Stimulated activated CD4-positive, alpha-beta T cell treated with anti-CD3 and anti-CD28 coated beads, Interleukin-1b, Interleukin-23, amount 100 ng/mL, for 24 hours (primary cell): Measurements from ENCODE around the gene IQGAP3.
"Not testable (repeated sequence)": the region's sequence is repeated elsewhere in the genome, so short reads cannot be mapped to it uniquely, and the experiment has no call there.

Experiments used
- DNase-seq, 4 experiments: peaks; one replicate each; pipeline ENCODE4 v3.0.0-alpha.2; 2020; ENCODE audit warnings: low read depth in 4 of 4, low spot score in 1 of 4

The IQGAP3 gene

GRCh38 chr1:156574039-156574633, 1.8 kb upstream of the IQGAP3 start:
- DNase-seq, result no peak

GRCh38 chr1:156572663-156573018, 276 bp upstream of the IQGAP3 start:
- DNase-seq, result no peak

GRCh38 chr1:156571261-156571852, 1.0 kb downstream of the IQGAP3 start:
- no peak for DNase-seq

GRCh38 chr1:156566436-156566835, 5.9 kb downstream of the IQGAP3 start:
- DNase-seq, result no peak

GRCh38 chr1:156565519-156565918, 6.8 kb downstream of the IQGAP3 start:
- DNase-seq, result no peak

- DNase-seq, result no peak
Measured at GRCh38 chr1:156560585-156561163, 11.7 kb downstream of the IQGAP3 start.

GRCh38 chr1:156559797-156560385, 12.5 kb downstream of the IQGAP3 start:
- no peak for DNase-seq

DNA sequence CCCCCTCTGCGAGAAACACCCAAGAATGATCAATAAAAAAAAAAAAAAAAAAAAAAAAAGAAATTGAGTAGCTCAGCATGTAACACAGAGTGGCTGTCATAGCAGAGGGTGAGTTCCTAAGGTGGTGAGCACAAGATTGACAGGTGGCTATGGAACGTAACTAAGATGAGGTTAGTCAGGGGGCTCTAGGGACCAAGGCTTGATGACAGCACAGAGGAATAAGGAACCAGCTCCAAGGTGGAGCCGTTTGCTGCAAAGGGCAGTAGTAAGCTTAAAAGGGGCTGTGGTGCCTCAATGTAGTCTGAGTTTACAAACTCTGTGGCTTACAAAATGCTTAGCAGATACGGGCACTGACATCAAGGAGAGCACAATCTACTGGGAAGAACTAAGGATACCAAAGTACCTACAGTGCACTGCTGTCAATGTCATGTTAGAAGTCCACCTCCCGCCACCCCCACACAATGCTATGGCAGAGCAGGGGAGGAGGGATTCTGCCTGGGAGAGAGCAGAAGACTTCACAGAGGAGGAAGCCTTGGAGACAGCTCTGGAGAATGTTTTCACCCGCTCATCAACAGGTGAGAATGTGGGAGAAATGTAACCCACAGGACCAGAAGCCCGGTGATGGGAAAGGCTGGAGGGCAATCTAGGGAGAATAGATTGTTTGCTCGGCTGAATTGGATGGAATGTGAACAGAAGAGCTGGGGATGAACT, 13.1 kb downstream of the IQGAP3 start:
- DNase-seq, result no peak

- no peak for DNase-seq
Measured at GRCh38 chr1:156556354-156556753, 16.0 kb downstream of the IQGAP3 start.

- DNase-seq, result no peak
Measured at GRCh38 chr1:156555715-156556114, 16.6 kb downstream of the IQGAP3 start.

DNA sequence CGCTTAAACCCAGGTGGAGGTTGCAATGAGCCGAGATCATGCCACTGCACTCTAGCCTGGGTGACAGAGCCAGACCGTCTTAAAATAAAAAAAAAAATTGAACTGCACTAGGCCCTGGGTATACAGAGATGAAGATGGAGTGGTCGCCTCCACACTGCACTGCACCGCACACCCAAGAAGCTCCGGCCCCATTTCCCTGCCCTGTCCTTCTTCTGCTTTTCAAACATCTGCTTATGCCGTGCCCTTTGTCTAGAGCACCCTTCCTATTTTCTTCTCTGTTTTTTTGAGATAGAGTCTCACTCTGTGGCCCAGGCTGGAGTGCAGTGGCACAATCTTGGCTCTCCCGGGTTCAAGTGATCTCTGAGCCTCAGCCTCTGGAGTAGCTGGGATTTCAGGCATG, 17.4 kb downstream of the IQGAP3 start:
- DNase-seq, result no peak

DNA sequence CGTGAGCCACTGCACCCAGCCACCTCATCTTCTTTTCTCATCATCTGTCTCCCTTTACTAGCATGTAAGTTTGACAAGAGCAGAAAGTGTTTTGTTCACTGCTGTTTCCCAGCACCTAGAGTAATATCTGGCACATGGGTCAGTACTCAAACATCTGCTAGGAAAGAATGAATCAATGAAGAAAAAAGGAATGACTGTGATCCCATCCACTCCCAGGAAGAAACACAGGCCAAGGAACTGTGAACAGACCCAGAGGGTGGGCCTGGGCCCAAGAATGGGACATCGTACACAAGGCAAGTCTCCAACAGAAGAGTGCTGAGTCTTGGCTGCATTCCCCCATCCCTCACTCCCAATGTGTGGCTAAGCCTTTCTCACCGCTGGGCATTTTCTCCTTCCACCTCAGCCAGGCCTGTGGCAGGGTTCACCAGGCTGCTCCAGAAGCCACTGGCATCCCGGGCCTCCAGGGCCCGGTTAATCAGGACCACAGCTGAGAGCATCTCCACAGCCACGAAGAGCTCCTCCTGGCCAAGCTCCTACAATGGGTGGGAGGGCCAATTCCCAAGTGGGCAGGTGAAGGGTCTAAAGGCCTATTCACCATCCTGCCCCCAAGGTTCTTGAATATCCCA, 18.4 kb downstream of the IQGAP3 start:
- DNase-seq, result no peak

GRCh38 chr1:156552937-156553336, 19.4 kb downstream of the IQGAP3 start:
- not testable (repeated sequence) for DNase-seq

- no peak for DNase-seq
Measured at GRCh38 chr1:156552518-156552917, 19.8 kb downstream of the IQGAP3 start.

DNA sequence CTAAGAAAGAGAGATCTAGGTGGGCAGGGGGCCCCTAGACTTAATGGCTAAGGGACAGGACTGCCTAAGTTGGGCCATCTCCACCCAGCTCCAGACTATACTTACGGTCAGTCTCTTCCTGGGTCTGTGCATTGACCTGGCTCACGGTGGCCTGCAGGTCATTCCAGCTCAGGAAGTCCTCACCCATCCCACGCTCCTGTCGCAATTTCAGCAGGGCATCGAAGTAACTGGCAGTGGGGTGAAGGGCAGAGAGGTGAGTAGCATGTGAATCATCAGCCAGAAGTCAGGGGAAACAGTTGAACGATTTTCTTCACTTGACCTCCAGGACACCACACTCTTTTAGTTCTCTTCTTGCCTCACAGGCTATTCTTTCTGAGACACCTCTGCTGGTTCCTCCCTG, 20.5 kb downstream of the IQGAP3 start:
- no peak for DNase-seq

DNA sequence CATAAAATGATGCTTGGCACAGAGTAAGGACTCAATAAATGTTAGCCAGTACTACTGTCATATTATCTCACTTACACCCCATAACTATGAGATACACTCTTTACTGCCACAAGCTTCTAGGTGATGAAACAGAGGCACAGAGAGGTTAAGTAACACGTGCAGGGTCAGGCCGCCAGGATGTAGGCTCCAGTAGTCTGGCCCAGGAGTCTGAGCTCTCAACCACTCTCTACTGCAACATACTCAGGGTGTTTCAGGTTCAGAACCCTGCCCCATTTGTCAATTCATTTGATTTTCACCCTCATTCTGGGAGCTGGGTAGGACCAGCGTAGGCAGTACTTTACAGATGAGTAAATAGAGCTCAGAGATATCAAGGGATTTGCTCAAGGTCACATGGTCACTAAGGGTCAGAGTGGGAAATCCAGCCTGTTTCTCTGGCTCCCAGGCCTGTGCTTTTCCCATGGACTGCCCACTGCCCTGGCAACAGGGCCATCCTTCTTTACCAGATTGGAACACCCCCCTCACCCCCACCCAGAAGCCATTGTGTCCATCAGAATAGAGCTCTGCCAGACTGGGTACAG, 21.2 kb downstream of the IQGAP3 start:
- DNase-seq, result no peak

GRCh38 chr1:156550346-156550745, 22.0 kb downstream of the IQGAP3 start:
- no peak for DNase-seq

DNA sequence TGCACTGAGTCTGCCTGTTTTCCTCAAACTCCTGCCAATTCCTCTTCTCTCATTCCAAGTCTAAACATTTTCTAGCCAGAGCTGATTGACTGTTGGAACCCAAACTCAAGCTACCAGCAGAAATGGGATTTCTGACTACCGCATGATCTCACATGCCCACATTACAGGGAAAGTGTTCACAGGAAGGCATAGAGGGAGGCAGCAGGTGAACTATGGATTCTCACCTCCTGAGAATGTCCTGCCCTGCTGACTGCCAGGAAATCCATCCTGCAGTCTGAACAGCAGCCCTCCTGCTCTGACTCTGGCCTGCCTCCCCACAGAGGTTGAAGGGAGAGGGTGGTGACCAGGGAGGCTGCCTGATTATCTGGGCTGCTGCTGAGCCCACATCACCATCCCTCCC, 22.5 kb downstream of the IQGAP3 start:
- no peak for DNase-seq

- DNase-seq, result no peak
Measured at GRCh38 chr1:156549390-156549789, 23.0 kb downstream of the IQGAP3 start.

DNA sequence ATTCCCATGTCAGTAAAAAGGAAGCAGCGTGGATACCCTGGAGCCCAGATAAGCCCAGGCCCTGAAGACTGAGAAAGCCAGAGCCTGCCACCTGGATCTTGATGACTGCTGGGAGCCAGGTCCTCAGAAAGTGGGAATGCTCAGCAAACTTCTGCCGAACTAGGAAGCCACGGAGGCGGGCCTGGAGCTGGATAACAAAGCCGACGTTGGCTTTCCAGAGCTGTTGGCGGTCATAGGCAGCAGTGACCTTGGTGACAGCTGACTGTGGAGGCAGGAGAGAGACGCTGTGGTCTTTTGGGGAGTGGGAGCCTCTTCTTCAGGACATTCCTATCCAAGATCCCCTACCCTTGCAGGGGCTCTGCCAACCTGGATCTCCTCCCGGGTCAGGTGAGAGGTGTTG, 24.4 kb downstream of the IQGAP3 start:
- DNase-seq, result no peak

- no peak for DNase-seq
Measured at GRCh38 chr1:156547434-156547833, 24.9 kb downstream of the IQGAP3 start.
